HepG2 (cell line): ENCODE measurements around the gene TMEM235. TPM values are rescaled to one million over a fixed set of nuclear protein-coding genes. Genes with fewer than 3 reads are reported as not detected.

Source experiments
- ATAC-seq: fragments of 200-7000 bp; cut with Tn5 transposase; 3 replicates; pipeline ENCODE4 v1.9.1; 2020; ENCODE audit warnings: mild to moderate bottlenecking, moderate library complexity
- BruUV-seq: library from RNA; stranded (reverse); fragments of 400-500 nt; replicated peaks from 2 replicates; lab custom pipeline; 2021; lab: Mats Ljungman, UMichigan
- CTCF ChIA-PET: fragments of 300-600 bp; formaldehyde crosslinking; extraction: SDS; loops from one replicate; lab custom pipeline; 2021; ENCODE audit warnings: low total read pairs, inconsistent platforms, low intra/inter-chr PET ratio; lab: Yijun Ruan, JAX
- POLR2A ChIA-PET: fragments of 350-600 bp; sonication (Branson Sonifier 250); formaldehyde crosslinking; loops from one replicate; lab custom pipeline; 2020; ENCODE audit warnings: antibody characterized with exemption, inconsistent platforms; lab: Yijun Ruan, JAX
- DNase-seq: peaks from one replicate; pipeline ENCODE4 v3.0.0-alpha.2; 2015; ENCODE audit warnings: low spot score
- FAIRE-seq: peaks from 3 replicates; lab custom pipeline; 2011; peaks lifted over from hg19 to GRCh38; lab: Jason Lieb, UNC
- H2AFZ ChIP-seq: one replicate; pipeline ENCODE4 v1.6.1; 2011; ENCODE audit warnings: low read length, inconsistent platforms
- H3K27ac ChIP-seq: fragments of 300-600 bp; 3 replicates; pipeline ENCODE4 v1.8.0; 2011; ENCODE audit warnings: mixed run types, mild to moderate bottlenecking, mixed read lengths, low read length, inconsistent platforms; ENCODE audit not compliant: insufficient read depth; ENCODE audit errors: extremely low read length
- H3K27me3 ChIP-seq, 2 experiments: fragments of 200-600 bp in 1 of 2; 2 replicates in 1 of 2; 3 replicates in 1 of 2; pipeline versions ENCODE4 v1.6.0 to v1.8.0; 2011; ENCODE audit warnings: low read length in 2 of 2, mild to moderate bottlenecking in 2 of 2, moderate library complexity in 2 of 2, inconsistent platforms in 1 of 2; ENCODE audit not compliant: insufficient read depth in 2 of 2, control insufficient read depth in 1 of 2
- H3K36me3 ChIP-seq, 2 experiments: fragments of 200-600 bp in 1 of 2; replicated peaks in 1 of 2; 2 replicates in 1 of 2; 3 replicates in 1 of 2; pipeline versions ENCODE4 v1.5.1 to v1.8.0; 2011; ENCODE audit warnings: low read length in 2 of 2, inconsistent platforms in 1 of 2; ENCODE audit not compliant: insufficient read depth in 2 of 2, control insufficient read depth in 1 of 2
- H3K4me1 ChIP-seq: 2 replicates; pipeline ENCODE4 v1.5.1; 2012; ENCODE audit warnings: low read length, inconsistent platforms; ENCODE audit not compliant: insufficient read depth
- H3K4me2 ChIP-seq: 2 replicates; pipeline ENCODE4 v1.6.0; 2011; ENCODE audit warnings: low read depth, low read length, inconsistent platforms
- H3K4me3 ChIP-seq, 3 experiments: fragments of 200-600 bp in 1 of 3; sonication (generic), shearing (Covaris generic) in 1 of 3; replicated peaks in 1 of 3; 2 replicates each; pipeline ENCODE4 v1.5.1; 2011 to 2016; ENCODE audit warnings: low read length in 3 of 3, inconsistent platforms in 2 of 3, low read depth in 2 of 3, mild to moderate bottlenecking in 2 of 3, control low read depth in 1 of 3, mixed read lengths in 1 of 3; ENCODE audit not compliant: insufficient read depth in 1 of 3
- H3K79me2 ChIP-seq: one replicate; pipeline ENCODE4 v1.6.1; 2011; ENCODE audit warnings: low read length, inconsistent platforms; ENCODE audit not compliant: insufficient read depth
- H3K9ac ChIP-seq: 2 replicates; pipeline ENCODE4 v1.6.0; 2011; ENCODE audit warnings: mild to moderate bottlenecking, low read depth, low read length, inconsistent platforms; ENCODE audit not compliant: insufficient read depth
- H3K9me3 ChIP-seq: 2 replicates; pipeline ENCODE4 v1.5.1; 2012; ENCODE audit warnings: mild to moderate bottlenecking, low read length
- H4K20me1 ChIP-seq: 2 replicates; pipeline ENCODE4 v1.6.0; 2011; ENCODE audit warnings: inconsistent platforms, mild to moderate bottlenecking, low read length, moderate library complexity; ENCODE audit not compliant: insufficient read depth
- ETV5 ChIP-seq: IDR thresholded peaks from 2 replicates; pipeline ENCODE4 v1.6.1; 2018; ENCODE audit warnings: missing biosample characterization, missing genetic modification reagents, inconsistent platforms, borderline replicate concordance
- EZH2 ChIP-seq: conservative IDR thresholded peaks from 2 replicates; pipeline ENCODE4 v1.6.1; 2012; ENCODE audit warnings: mild to moderate bottlenecking, low read depth, low read length, moderate library complexity
- GATA4 ChIP-seq: sonication (generic); IDR thresholded peaks from 2 replicates; pipeline ENCODE4 v1.6.1; 2016; ENCODE audit warnings: antibody characterized with exemption, low read depth, borderline replicate concordance
- HOXA5 ChIP-seq: sonication (generic); formaldehyde crosslinking; IDR thresholded peaks from 2 replicates; pipeline ENCODE4 v1.4.0; 2020; ENCODE audit warnings: missing genetic modification reagents
- KDM2A ChIP-seq: sonication (generic); formaldehyde crosslinking; IDR thresholded peaks from 2 replicates; pipeline ENCODE4 v1.4.0; 2020; ENCODE audit warnings: low read depth, missing genetic modification reagents, borderline replicate concordance
- NR2F6 ChIP-seq, 2 experiments: IDR thresholded peaks; 2 replicates each; pipeline ENCODE4 v1.6.1; 2016; ENCODE audit warnings: antibody characterized with exemption in 1 of 2, mild to moderate bottlenecking in 1 of 2
- RARA ChIP-seq: IDR thresholded peaks from 2 replicates; pipeline ENCODE4 v1.6.1; 2016; ENCODE audit warnings: missing genetic modification reagents, missing compliant biosample characterization
- SOX13 ChIP-seq, 3 experiments: fragments of 450-650 bp in 1 of 3; sonication (generic) in 1 of 3; formaldehyde crosslinking in 1 of 3; IDR thresholded peaks in 2 of 3; conservative IDR thresholded peaks in 1 of 3; 2 replicates each; pipeline versions ENCODE4 v1.5.0 to v1.6.1; 2016 to 2020; ENCODE audit warnings: antibody characterized with exemption in 1 of 3, mild to moderate bottlenecking in 1 of 3, missing compliant biosample characterization in 1 of 3, missing genetic modification reagents in 1 of 3, moderate library complexity in 1 of 3
- TCF7 ChIP-seq: sonication (generic); IDR thresholded peaks from 2 replicates; pipeline ENCODE4 v1.6.1; 2016; ENCODE audit warnings: antibody characterized with exemption, low read depth
- ZNF230 ChIP-seq: sonication (generic); formaldehyde crosslinking; IDR thresholded peaks from 2 replicates; pipeline ENCODE4 v1.4.0; 2020; ENCODE audit warnings: mild to moderate bottlenecking, missing genetic modification reagents
- WGBS: methylation state at CpG from one replicate; pipeline ENCODE4 v1.1.6; 2017; ENCODE audit warnings: low lambda C conversion rate; 5-methylcytosine and 5-hydroxymethylcytosine counted together
- in situ Hi-C: cut with HindIII; loops from 2 replicates; pipeline ENCODE4 v1.10.0; 2017; ENCODE audit warnings: low pct_unique_long_range_greater_than_20kb; ENCODE audit not compliant: extremely low pct_ligation_motif_present
- intact Hi-C: fragments of 100-400 bp; cut with micrococcal nuclease; formaldehyde crosslinking; loops from one replicate; pipeline ENCODE4 v1.10.0; 2022; ENCODE audit not compliant: unreplicated experiment
- polyA plus RNA-seq, 8 experiments: library from polyadenylated mRNA; depleted of rRNA in 3 of 8; stranded (reverse) in 7 of 8; unstranded in 1 of 8; fragments of >200 nt; fragmentation: Illumina TruSeq in 4 of 8; extraction: Trizol in 4 of 8; gene quantifications; 2 replicates each; pipeline versions ENCODE4 v1.2.1 to v1.2.3, GENCODE V29; 2011 to 2016; ENCODE audit warnings: low read depth in 4 of 8, missing spikeins in 1 of 8, mixed read lengths in 1 of 8; ENCODE audit not compliant: insufficient read depth in 1 of 8
- total RNA-seq, 5 experiments: library from RNA; depleted of rRNA; stranded (reverse); fragments of >200 nt; fragmentation: Illumina TruSeq; extraction: Trizol; gene quantifications; 2 replicates each; pipeline ENCODE4 v1.2.3, GENCODE V29; 2016; ENCODE audit warnings: low read depth in 1 of 5
- TF ChIP-seq, protein P1 (sequence below): sonication (generic); formaldehyde crosslinking; IDR thresholded peaks from 2 replicates; pipeline ENCODE4 v1.4.0; 2020; ENCODE audit warnings: missing genetic modification reagents
- TF ChIP-seq, protein P2 (sequence below): sonication (generic); formaldehyde crosslinking; IDR thresholded peaks from 2 replicates; pipeline ENCODE4 v1.4.0; 2020; ENCODE audit warnings: missing genetic modification reagents
- TF ChIP-seq, protein P3 (sequence below): sonication (generic); formaldehyde crosslinking; IDR thresholded peaks from 2 replicates; pipeline ENCODE4 v1.5.1; 2020; ENCODE audit warnings: mild to moderate bottlenecking, missing genetic modification reagents, moderate library complexity

Gene TMEM235
- total and polyA plus RNA-seq, 2 of the 13 experiments (the other 11 are each of a cell fraction or from before 2014, with no cell fraction given), result not detected

DNA sequence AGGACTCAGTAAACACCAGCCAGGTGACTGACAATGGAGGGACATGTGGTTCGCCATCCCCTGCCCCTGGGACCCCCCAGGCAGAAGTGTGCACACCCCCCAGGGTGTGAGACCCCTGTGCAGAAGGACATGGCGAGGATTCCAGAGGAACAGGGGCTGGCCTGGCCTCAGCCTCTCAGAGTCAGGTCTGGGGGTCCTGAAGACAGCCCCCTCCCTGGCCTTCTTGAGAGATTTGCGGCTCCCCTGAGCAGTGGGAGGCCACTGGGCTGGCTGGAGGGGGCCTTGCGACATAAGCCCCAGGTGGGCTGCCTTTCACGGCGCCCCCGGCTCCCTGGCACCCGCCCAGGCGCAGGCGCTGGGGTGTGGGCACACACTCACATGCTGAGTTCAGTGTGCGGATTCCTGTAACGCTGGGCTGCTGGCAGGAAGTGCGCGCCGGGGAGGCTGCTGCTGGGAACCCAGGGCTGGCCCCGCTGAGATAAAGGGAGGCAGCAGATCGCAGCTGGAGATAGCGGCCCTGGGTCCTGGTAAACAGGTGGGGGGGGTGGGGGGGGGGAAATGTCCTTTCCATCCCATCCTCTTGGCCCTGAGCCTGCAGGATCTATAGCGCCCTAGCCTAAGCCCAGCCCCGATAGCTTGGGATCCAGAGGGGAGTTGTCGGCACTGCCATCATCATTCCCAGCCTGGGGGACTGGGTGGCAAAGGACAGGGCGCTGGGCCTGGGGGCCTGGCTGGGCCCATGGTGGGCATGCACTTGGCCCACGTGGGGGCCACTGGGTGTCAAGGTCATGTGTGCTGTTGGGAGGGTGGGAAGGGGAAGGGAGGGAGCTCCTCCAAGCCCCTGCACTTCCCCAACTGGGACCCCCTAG is 27.1 kb downstream of the TMEM235 start:
- ATAC-seq (peak; percentile 11; the same call in 2 of the 3 replicates), DNase-seq (peak; percentile 36), FAIRE-seq (no peak)
- H3K4me2 ChIP-seq, result peak overlapping the region; percentile 46
- no peaks in the 10 kb centered on the region for H3K79me2 ChIP-seq
- H3K36me3 ChIP-seq, result no peaks in the 10 kb centered on the region
- H3K9ac ChIP-seq, result no peak overlapping the region
- 9% methylated on average over 17 of the region's 23 CpGs for WGBS
- H3K4me1 ChIP-seq, result peaks cover 76% of the 10 kb centered on the region
- H2AFZ ChIP-seq, result no peak overlapping the region
- H3K27me3 ChIP-seq, result peaks cover 3 to 53% of the 10 kb centered on the region in 2 experiments; a peak in 4 of 5 replicates
- no TSS peak for BruUV-seq
- peak overlapping the region in 1 of 3 experiments; percentile 47; a peak in 1 of 6 replicates for H3K4me3 ChIP-seq
- in situ Hi-C loops, result no loop called here
- POLR2A ChIA-PET, result interaction anchor here (0.5 to 1.8 kb wide), 2 partner anchors 16 to 46 kb away, joined by 3 to 5 read pairs; no protein-coding TSS in a partner anchor
- no peaks in the 10 kb centered on the region for H3K9me3 ChIP-seq
- H3K27ac ChIP-seq, result no peak overlapping the region
- CTCF ChIA-PET, result no interaction called here
- H4K20me1 ChIP-seq, result no peaks in the 10 kb centered on the region
- intact Hi-C loops, result loop anchor here (10.0 kb wide), 1 partner anchor 56 kb away; no protein-coding TSS in a partner anchor
- TF ChIP-seq ZNF230 (CRISPR knock-in tag) (no peak), HOXA5 (CRISPR knock-in tag) (no peak), EZH2 (0 out of 2 replicates have a peak, but pooled peaks have one; percentile 13), KDM2A (CRISPR knock-in tag) (peak; percentile 31; the same call in 1 of the 2 replicates), ETV5 (peak; percentile 35; the same call in 1 of the 2 replicates), SOX13 (IDR thresholded peaks at IDR 0.05) (no peak), SOX13 (CRISPR knock-in tag; conservative IDR thresholded peaks at IDR 0.05 in 1 of 2, IDR thresholded peaks at IDR 0.05 in 1 of 2) (peak in 1 of 2 experiments; percentile 32; a peak in 1 of 4 replicates), RARA (peak; percentile 53; the same call in 1 of the 2 replicates), NR2F6 (IDR thresholded peaks at IDR 0.05) (no peak), NR2F6 (CRISPR knock-in tag; IDR thresholded peaks at IDR 0.05) (peak; percentile 27; the same call in 1 of the 2 replicates), TCF7 (peak; percentile 27; the same call in 1 of the 2 replicates), GATA4 (peak; percentile 27; the same call in 1 of the 2 replicates)
- TF ChIP-seq, protein P1, sequence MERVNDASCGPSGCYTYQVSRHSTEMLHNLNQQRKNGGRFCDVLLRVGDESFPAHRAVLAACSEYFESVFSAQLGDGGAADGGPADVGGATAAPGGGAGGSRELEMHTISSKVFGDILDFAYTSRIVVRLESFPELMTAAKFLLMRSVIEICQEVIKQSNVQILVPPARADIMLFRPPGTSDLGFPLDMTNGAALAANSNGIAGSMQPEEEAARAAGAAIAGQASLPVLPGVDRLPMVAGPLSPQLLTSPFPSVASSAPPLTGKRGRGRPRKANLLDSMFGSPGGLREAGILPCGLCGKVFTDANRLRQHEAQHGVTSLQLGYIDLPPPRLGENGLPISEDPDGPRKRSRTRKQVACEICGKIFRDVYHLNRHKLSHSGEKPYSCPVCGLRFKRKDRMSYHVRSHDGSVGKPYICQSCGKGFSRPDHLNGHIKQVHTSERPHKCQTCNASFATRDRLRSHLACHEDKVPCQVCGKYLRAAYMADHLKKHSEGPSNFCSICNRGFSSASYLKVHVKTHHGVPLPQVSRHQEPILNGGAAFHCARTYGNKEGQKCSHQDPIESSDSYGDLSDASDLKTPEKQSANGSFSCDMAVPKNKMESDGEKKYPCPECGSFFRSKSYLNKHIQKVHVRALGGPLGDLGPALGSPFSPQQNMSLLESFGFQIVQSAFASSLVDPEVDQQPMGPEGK (CRISPR knock-in tag), result peak; percentile 53; the same call in 1 of the 2 replicates
- TF ChIP-seq, protein P2, sequence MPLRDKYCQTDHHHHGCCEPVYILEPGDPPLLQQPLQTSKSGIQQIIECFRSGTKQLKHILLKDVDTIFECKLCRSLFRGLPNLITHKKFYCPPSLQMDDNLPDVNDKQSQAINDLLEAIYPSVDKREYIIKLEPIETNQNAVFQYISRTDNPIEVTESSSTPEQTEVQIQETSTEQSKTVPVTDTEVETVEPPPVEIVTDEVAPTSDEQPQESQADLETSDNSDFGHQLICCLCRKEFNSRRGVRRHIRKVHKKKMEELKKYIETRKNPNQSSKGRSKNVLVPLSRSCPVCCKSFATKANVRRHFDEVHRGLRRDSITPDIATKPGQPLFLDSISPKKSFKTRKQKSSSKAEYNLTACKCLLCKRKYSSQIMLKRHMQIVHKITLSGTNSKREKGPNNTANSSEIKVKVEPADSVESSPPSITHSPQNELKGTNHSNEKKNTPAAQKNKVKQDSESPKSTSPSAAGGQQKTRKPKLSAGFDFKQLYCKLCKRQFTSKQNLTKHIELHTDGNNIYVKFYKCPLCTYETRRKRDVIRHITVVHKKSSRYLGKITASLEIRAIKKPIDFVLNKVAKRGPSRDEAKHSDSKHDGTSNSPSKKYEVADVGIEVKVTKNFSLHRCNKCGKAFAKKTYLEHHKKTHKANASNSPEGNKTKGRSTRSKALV (CRISPR knock-in tag), result peak; percentile 67; the same call in 1 of the 2 replicates
- TF ChIP-seq, protein P3, sequence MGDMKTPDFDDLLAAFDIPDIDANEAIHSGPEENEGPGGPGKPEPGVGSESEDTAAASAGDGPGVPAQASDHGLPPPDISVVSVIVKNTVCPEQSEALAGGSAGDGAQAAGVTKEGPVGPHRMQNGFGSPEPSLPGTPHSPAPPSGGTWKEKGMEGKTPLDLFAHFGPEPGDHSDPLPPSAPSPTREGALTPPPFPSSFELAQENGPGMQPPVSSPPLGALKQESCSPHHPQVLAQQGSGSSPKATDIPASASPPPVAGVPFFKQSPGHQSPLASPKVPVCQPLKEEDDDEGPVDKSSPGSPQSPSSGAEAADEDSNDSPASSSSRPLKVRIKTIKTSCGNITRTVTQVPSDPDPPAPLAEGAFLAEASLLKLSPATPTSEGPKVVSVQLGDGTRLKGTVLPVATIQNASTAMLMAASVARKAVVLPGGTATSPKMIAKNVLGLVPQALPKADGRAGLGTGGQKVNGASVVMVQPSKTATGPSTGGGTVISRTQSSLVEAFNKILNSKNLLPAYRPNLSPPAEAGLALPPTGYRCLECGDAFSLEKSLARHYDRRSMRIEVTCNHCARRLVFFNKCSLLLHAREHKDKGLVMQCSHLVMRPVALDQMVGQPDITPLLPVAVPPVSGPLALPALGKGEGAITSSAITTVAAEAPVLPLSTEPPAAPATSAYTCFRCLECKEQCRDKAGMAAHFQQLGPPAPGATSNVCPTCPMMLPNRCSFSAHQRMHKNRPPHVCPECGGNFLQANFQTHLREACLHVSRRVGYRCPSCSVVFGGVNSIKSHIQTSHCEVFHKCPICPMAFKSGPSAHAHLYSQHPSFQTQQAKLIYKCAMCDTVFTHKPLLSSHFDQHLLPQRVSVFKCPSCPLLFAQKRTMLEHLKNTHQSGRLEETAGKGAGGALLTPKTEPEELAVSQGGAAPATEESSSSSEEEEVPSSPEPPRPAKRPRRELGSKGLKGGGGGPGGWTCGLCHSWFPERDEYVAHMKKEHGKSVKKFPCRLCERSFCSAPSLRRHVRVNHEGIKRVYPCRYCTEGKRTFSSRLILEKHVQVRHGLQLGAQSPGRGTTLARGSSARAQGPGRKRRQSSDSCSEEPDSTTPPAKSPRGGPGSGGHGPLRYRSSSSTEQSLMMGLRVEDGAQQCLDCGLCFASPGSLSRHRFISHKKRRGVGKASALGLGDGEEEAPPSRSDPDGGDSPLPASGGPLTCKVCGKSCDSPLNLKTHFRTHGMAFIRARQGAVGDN (CRISPR knock-in tag), result peak; percentile 52; the same call in 1 of the 2 replicates
